HepG2 (cell line): ENCODE results near the gene DCAF4L1. TPM values are rescaled to one million over a fixed set of nuclear protein-coding genes. Genes with fewer than 3 reads are reported as not detected.

Experiments
- ATAC-seq: fragments of 200-7000 bp; cut with Tn5 transposase; 3 replicates; pipeline ENCODE4 v1.9.1; 2020; ENCODE audit warnings: mild to moderate bottlenecking, moderate library complexity
- BruUV-seq: library from RNA; stranded (reverse); fragments of 400-500 nt; replicated peaks from 2 replicates; lab custom pipeline; 2021; lab: Mats Ljungman, UMichigan
- CTCF ChIA-PET: fragments of 300-600 bp; formaldehyde crosslinking; extraction: SDS; loops from one replicate; lab custom pipeline; 2021; ENCODE audit warnings: low total read pairs, inconsistent platforms, low intra/inter-chr PET ratio; lab: Yijun Ruan, JAX
- POLR2A ChIA-PET: fragments of 350-600 bp; sonication (Branson Sonifier 250); formaldehyde crosslinking; loops from one replicate; lab custom pipeline; 2020; ENCODE audit warnings: antibody characterized with exemption, inconsistent platforms; lab: Yijun Ruan, JAX
- DNase-seq: peaks from one replicate; pipeline ENCODE4 v3.0.0-alpha.2; 2015; ENCODE audit warnings: low spot score
- FAIRE-seq: peaks from 3 replicates; lab custom pipeline; 2011; peaks lifted over from hg19 to GRCh38; lab: Jason Lieb, UNC
- H2AFZ ChIP-seq: one replicate; pipeline ENCODE4 v1.6.1; 2011; ENCODE audit warnings: low read length, inconsistent platforms
- H3K27ac ChIP-seq: fragments of 300-600 bp; 3 replicates; pipeline ENCODE4 v1.8.0; 2011; ENCODE audit warnings: mixed run types, mild to moderate bottlenecking, mixed read lengths, low read length, inconsistent platforms; ENCODE audit not compliant: insufficient read depth; ENCODE audit errors: extremely low read length
- H3K27me3 ChIP-seq, 2 experiments: fragments of 200-600 bp in 1 of 2; 2 replicates in 1 of 2; 3 replicates in 1 of 2; pipeline versions ENCODE4 v1.6.0 to v1.8.0; 2011; ENCODE audit warnings: low read length in 2 of 2, mild to moderate bottlenecking in 2 of 2, moderate library complexity in 2 of 2, inconsistent platforms in 1 of 2; ENCODE audit not compliant: insufficient read depth in 2 of 2, control insufficient read depth in 1 of 2
- H3K36me3 ChIP-seq, 2 experiments: fragments of 200-600 bp in 1 of 2; replicated peaks in 1 of 2; 2 replicates in 1 of 2; 3 replicates in 1 of 2; pipeline versions ENCODE4 v1.5.1 to v1.8.0; 2011; ENCODE audit warnings: low read length in 2 of 2, inconsistent platforms in 1 of 2; ENCODE audit not compliant: insufficient read depth in 2 of 2, control insufficient read depth in 1 of 2
- H3K4me1 ChIP-seq: 2 replicates; pipeline ENCODE4 v1.5.1; 2012; ENCODE audit warnings: low read length, inconsistent platforms; ENCODE audit not compliant: insufficient read depth
- H3K4me2 ChIP-seq: 2 replicates; pipeline ENCODE4 v1.6.0; 2011; ENCODE audit warnings: low read depth, low read length, inconsistent platforms
- H3K4me3 ChIP-seq, 3 experiments: fragments of 200-600 bp in 1 of 3; sonication (generic), shearing (Covaris generic) in 1 of 3; replicated peaks in 1 of 3; 2 replicates each; pipeline ENCODE4 v1.5.1; 2011 to 2016; ENCODE audit warnings: low read length in 3 of 3, inconsistent platforms in 2 of 3, low read depth in 2 of 3, mild to moderate bottlenecking in 2 of 3, control low read depth in 1 of 3, mixed read lengths in 1 of 3; ENCODE audit not compliant: insufficient read depth in 1 of 3
- H3K79me2 ChIP-seq: one replicate; pipeline ENCODE4 v1.6.1; 2011; ENCODE audit warnings: low read length, inconsistent platforms; ENCODE audit not compliant: insufficient read depth
- H3K9ac ChIP-seq: 2 replicates; pipeline ENCODE4 v1.6.0; 2011; ENCODE audit warnings: mild to moderate bottlenecking, low read depth, low read length, inconsistent platforms; ENCODE audit not compliant: insufficient read depth
- H3K9me3 ChIP-seq: 2 replicates; pipeline ENCODE4 v1.5.1; 2012; ENCODE audit warnings: mild to moderate bottlenecking, low read length
- H4K20me1 ChIP-seq: 2 replicates; pipeline ENCODE4 v1.6.0; 2011; ENCODE audit warnings: inconsistent platforms, mild to moderate bottlenecking, low read length, moderate library complexity; ENCODE audit not compliant: insufficient read depth
- FOXA1 ChIP-seq, 2 experiments: fragments of 450-650 bp in 1 of 2; sonication (generic) in 1 of 2; formaldehyde crosslinking in 1 of 2; IDR thresholded peaks; 2 replicates each; pipeline versions ENCODE4 v1.4.0 to v1.6.1; 2016 to 2020; ENCODE audit warnings: missing genetic modification reagents in 1 of 2
- HBP1 ChIP-seq: IDR thresholded peaks from 2 replicates; pipeline ENCODE4 v1.6.1; 2016; ENCODE audit warnings: low read depth, control low read depth
- IRF9 ChIP-seq: sonication (generic); formaldehyde crosslinking; IDR thresholded peaks from 2 replicates; pipeline ENCODE4 v1.8.0; 2022; ENCODE audit warnings: missing genetic modification reagents, mild to moderate bottlenecking, borderline replicate concordance
- KDM3A ChIP-seq: IDR thresholded peaks from 2 replicates; pipeline ENCODE4 v1.6.1; 2018; ENCODE audit warnings: low read depth, missing compliant biosample characterization
- PAX8 ChIP-seq: sonication (generic); formaldehyde crosslinking; IDR thresholded peaks from 2 replicates; pipeline ENCODE4 v1.8.0; 2022; ENCODE audit warnings: mild to moderate bottlenecking, missing genetic modification reagents, borderline replicate concordance
- PHB2 ChIP-seq: fragments of 450-650 bp; IDR thresholded peaks from 2 replicates; pipeline ENCODE4 v1.6.1; 2018; ENCODE audit not compliant: partially characterized antibody
- REST ChIP-seq, 2 experiments: IDR thresholded peaks; 2 replicates each; pipeline ENCODE4 v1.6.1; 2011 to 2012; ENCODE audit warnings: low read length in 2 of 2, borderline replicate concordance in 1 of 2, low read depth in 1 of 2, mild to moderate bottlenecking in 1 of 2, moderate library complexity in 1 of 2
- SNAPC5 ChIP-seq: sonication (generic); formaldehyde crosslinking; IDR thresholded peaks from 2 replicates; pipeline ENCODE4 v1.8.1; 2023; ENCODE audit warnings: mild to moderate bottlenecking, missing genetic modification reagents, borderline replicate concordance
- SP2 ChIP-seq: sonication (generic); formaldehyde crosslinking; IDR thresholded peaks from 2 replicates; pipeline ENCODE4 v1.5.1; 2020; ENCODE audit warnings: mild to moderate bottlenecking, missing genetic modification reagents
- ZFP41 ChIP-seq: sonication (generic); formaldehyde crosslinking; IDR thresholded peaks from 2 replicates; pipeline ENCODE4 v1.4.0; 2020; ENCODE audit warnings: mild to moderate bottlenecking, missing genetic modification reagents, borderline replicate concordance
- WGBS: methylation state at CpG from one replicate; pipeline ENCODE4 v1.1.6; 2017; ENCODE audit warnings: low lambda C conversion rate; 5-methylcytosine and 5-hydroxymethylcytosine counted together
- in situ Hi-C: cut with HindIII; loops from 2 replicates; pipeline ENCODE4 v1.10.0; 2017; ENCODE audit warnings: low pct_unique_long_range_greater_than_20kb; ENCODE audit not compliant: extremely low pct_ligation_motif_present
- intact Hi-C: fragments of 100-400 bp; cut with micrococcal nuclease; formaldehyde crosslinking; loops from one replicate; pipeline ENCODE4 v1.10.0; 2022; ENCODE audit not compliant: unreplicated experiment
- polyA plus RNA-seq, 8 experiments: library from polyadenylated mRNA; depleted of rRNA in 3 of 8; stranded (reverse) in 7 of 8; unstranded in 1 of 8; fragments of >200 nt; fragmentation: Illumina TruSeq in 4 of 8; extraction: Trizol in 4 of 8; gene quantifications; 2 replicates each; pipeline versions ENCODE4 v1.2.1 to v1.2.3, GENCODE V29; 2011 to 2016; ENCODE audit warnings: low read depth in 4 of 8, missing spikeins in 1 of 8, mixed read lengths in 1 of 8; ENCODE audit not compliant: insufficient read depth in 1 of 8
- total RNA-seq, 5 experiments: library from RNA; depleted of rRNA; stranded (reverse); fragments of >200 nt; fragmentation: Illumina TruSeq; extraction: Trizol; gene quantifications; 2 replicates each; pipeline ENCODE4 v1.2.3, GENCODE V29; 2016; ENCODE audit warnings: low read depth in 1 of 5
- TF ChIP-seq, protein P1 (sequence below): sonication (generic); formaldehyde crosslinking; IDR thresholded peaks from 2 replicates; pipeline ENCODE4 v1.8.1; 2022; ENCODE audit warnings: mild to moderate bottlenecking, missing genetic modification reagents
- TF ChIP-seq, protein P2 (sequence below): sonication (generic); formaldehyde crosslinking; conservative IDR thresholded peaks from 2 replicates; pipeline ENCODE4 v1.8.0; 2022; ENCODE audit warnings: mild to moderate bottlenecking, moderate library complexity, missing genetic modification reagents

The DCAF4L1 gene
- total and polyA plus RNA-seq, 2 of the 13 experiments (the other 11 are each of a cell fraction or from before 2014, with no cell fraction given) = 0.05 to 0.09 TPM

GRCh38 chr4:41990365-41991111, 9.0 kb downstream of the DCAF4L1 start, which contains the start of gene SLC30A9:
TSS of gene SLC30A9 (plus strand) at chr4:41990530. CDS start at chr4:41990652, 122 bp downstream.
- peak within 1 kb of the TSS; percentile 98 for H2AFZ ChIP-seq
- 0% methylated on average over 8 of the region's 64 CpGs for WGBS
- no peaks in the 10 kb centered on the region for H3K9me3 ChIP-seq
- ChIA-PET POLR2A (interaction anchor here (1.1 to 1.6 kb wide), 3 partner anchors 47 to 667 kb away, joined by 3 to 7 read pairs (median 3); partner anchors contain the start of genes ATP8A1 and TMEM33), CTCF (no interaction called here)
- in situ Hi-C loops (no loop called here), intact Hi-C loops (loop anchor here (1.0 kb wide), 1 partner anchor 56 kb away; no protein-coding TSS in a partner anchor)
- DNase-seq = peak; percentile 92
- H3K27ac ChIP-seq = peak within 1 kb of the TSS; percentile 70
- H3K4me2 ChIP-seq = peak within 1 kb of the TSS; percentile 90
- peaks cover 23% of the 10 kb centered on the region for H3K4me1 ChIP-seq
- no peaks in the 10 kb centered on the region; a peak in 1 of 5 replicates for H3K27me3 ChIP-seq
- TSS peak; percentile 72 for BruUV-seq
- peak within 1 kb of the TSS; percentile 87 for H3K9ac ChIP-seq
- peaks cover 5% of the 10 kb centered on the region; the same call in 1 of the 2 replicates for H4K20me1 ChIP-seq
- H3K36me3 ChIP-seq = no peaks in the 10 kb centered on the region
- peak; percentile 89 for FAIRE-seq
- peak within 1 kb of the TSS; percentile 85 to 89 (median 89) for H3K4me3 ChIP-seq
- ATAC-seq = peak; percentile 96
- peaks cover 39% of the 10 kb centered on the region for H3K79me2 ChIP-seq
- no peak for TF ChIP-seq ZFP41
- peak; percentile 39 for TF ChIP-seq KDM3A (CRISPR knock-in tag)
- TF ChIP-seq FOXA1 (IDR thresholded peaks at IDR 0.05) = no peak
- TF ChIP-seq FOXA1 (CRISPR knock-in tag; IDR thresholded peaks at IDR 0.05) = no peak; the same call in 1 of the 2 replicates
- TF ChIP-seq SNAPC5 (CRISPR knock-in tag) = no peak
- TF ChIP-seq SP2 (CRISPR knock-in tag) = peak; percentile 72
- TF ChIP-seq, protein P1, sequence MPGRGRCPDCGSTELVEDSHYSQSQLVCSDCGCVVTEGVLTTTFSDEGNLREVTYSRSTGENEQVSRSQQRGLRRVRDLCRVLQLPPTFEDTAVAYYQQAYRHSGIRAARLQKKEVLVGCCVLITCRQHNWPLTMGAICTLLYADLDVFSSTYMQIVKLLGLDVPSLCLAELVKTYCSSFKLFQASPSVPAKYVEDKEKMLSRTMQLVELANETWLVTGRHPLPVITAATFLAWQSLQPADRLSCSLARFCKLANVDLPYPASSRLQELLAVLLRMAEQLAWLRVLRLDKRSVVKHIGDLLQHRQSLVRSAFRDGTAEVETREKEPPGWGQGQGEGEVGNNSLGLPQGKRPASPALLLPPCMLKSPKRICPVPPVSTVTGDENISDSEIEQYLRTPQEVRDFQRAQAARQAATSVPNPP (CRISPR knock-in tag) = no peak
- TF ChIP-seq PAX8 (CRISPR knock-in tag) = no peak
- TF ChIP-seq HBP1 (CRISPR knock-in tag) = peak; percentile 38; the same call in 1 of the 2 replicates
- peak; percentile 88; the same call in 1 of the 2 replicates for TF ChIP-seq IRF9 (CRISPR knock-in tag)
- TF ChIP-seq REST (IDR thresholded peaks at IDR 0.05; ENCODE audit: borderline replicate concordance in 1 of 2, low read depth in 1 of 2, low read length in 2 of 2) = no peak; a peak in 1 of 4 replicates
- TF ChIP-seq, protein P2, sequence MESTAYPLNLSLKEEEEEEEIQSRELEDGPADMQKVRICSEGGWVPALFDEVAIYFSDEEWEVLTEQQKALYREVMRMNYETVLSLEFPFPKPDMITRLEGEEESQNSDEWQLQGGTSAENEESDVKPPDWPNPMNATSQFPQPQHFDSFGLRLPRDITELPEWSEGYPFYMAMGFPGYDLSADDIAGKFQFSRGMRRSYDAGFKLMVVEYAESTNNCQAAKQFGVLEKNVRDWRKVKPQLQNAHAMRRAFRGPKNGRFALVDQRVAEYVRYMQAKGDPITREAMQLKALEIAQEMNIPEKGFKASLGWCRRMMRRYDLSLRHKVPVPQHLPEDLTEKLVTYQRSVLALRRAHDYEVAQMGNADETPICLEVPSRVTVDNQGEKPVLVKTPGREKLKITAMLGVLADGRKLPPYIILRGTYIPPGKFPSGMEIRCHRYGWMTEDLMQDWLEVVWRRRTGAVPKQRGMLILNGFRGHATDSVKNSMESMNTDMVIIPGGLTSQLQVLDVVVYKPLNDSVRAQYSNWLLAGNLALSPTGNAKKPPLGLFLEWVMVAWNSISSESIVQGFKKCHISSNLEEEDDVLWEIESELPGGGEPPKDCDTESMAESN (CRISPR knock-in tag) = peak; percentile 93
- TF ChIP-seq PHB2 = no peak
